HG03103 (cell line): ENCODE results near the gene CERT1.

Experiments used
- ATAC-seq: cut with Tn5 transposase; IDR thresholded peaks from one replicate; pipeline ENCODE4 v1.9.1; 2021; ENCODE audit warnings: low read depth; ENCODE audit not compliant: unreplicated experiment

Gene CERT1

GRCh38 chr5:75414241-75414640 lies 97.2 kb downstream of the CERT1 start:
- no peak for ATAC-seq

GRCh38 chr5:75412111-75412990 lies 99.1 kb downstream of the CERT1 start:
- no peak for ATAC-seq

- no peak for ATAC-seq
Measured at GRCh38 chr5:75405296-75405695, 106.1 kb downstream of the CERT1 start.

GRCh38 chr5:75395277-75395676 lies 116.2 kb downstream of the CERT1 start:
- no peak for ATAC-seq

GRCh38 chr5:75389430-75389829 lies 122.0 kb downstream of the CERT1 start:
- ATAC-seq: no peak

GRCh38 chr5:75387806-75388205 lies 123.6 kb downstream of the CERT1 start:
- no peak for ATAC-seq

GRCh38 chr5:75384218-75384617 lies 127.2 kb downstream of the CERT1 start:
- ATAC-seq: no peak

GRCh38 chr5:75381456-75381855 lies 130.0 kb downstream of the CERT1 start:
- ATAC-seq: no peak

- no peak for ATAC-seq
Measured at GRCh38 chr5:75380099-75380498, 131.3 kb downstream of the CERT1 start.

- no peak for ATAC-seq
Measured at GRCh38 chr5:75375414-75375813, 136.0 kb downstream of the CERT1 start.

GRCh38 chr5:75374394-75374814 lies 137.0 kb downstream of the CERT1 start:
- ATAC-seq: no peak

- no peak for ATAC-seq
Measured at GRCh38 chr5:75373862-75374261, 137.6 kb downstream of the CERT1 start.

- ATAC-seq: no peak
Measured at GRCh38 chr5:75368391-75368790, 143.0 kb downstream of the CERT1 start.

- no peak for ATAC-seq
Measured at GRCh38 chr5:75367401-75367800, 144.0 kb downstream of the CERT1 start.

GRCh38 chr5:75366787-75367186 lies 144.6 kb downstream of the CERT1 start:
- ATAC-seq: no peak

- ATAC-seq: no peak
Measured at GRCh38 chr5:75365740-75366139, 145.7 kb downstream of the CERT1 start.

- ATAC-seq: no peak
Measured at GRCh38 chr5:75364571-75365280, 146.7 kb downstream of the CERT1 start.

- ATAC-seq: no peak
Measured at GRCh38 chr5:75363726-75364495, 147.5 kb downstream of the CERT1 start.

GRCh38 chr5:75363111-75363510 lies 148.3 kb downstream of the CERT1 start:
- no peak for ATAC-seq

- no peak for ATAC-seq
Measured at GRCh38 chr5:75362474-75362975, 148.9 kb downstream of the CERT1 start.

- ATAC-seq: no peak
Measured at GRCh38 chr5:75361310-75361709, 150.1 kb downstream of the CERT1 start.
